NCI-H2171 (cell line): ENCODE results near the gene RGL1.

ENCODE experiments used
- DNase-seq: peaks from one replicate; lab custom pipeline; 2025; lab: John Stamatoyannopoulos, UW

Gene RGL1

GRCh38 chr1:183957216-183957830 is 152.4 kb downstream of the RGL1 start:
- no peak for DNase-seq

- no peak for DNase-seq
These were observed 154.0 kb downstream of the RGL1 start for GRCh38 chr1:183958958-183959357.

GRCh38 chr1:183961132-183961531 is 156.2 kb downstream of the RGL1 start:
- no peak for DNase-seq

- no peak for DNase-seq
These were observed 158.0 kb downstream of the RGL1 start for GRCh38 chr1:183962903-183963302.

GRCh38 chr1:183965726-183966125 is 160.8 kb downstream of the RGL1 start:
- DNase-seq = no peak

- no peak for DNase-seq
These were observed 161.6 kb downstream of the RGL1 start for GRCh38 chr1:183966487-183966886.

- no peak for DNase-seq
These were observed 163.0 kb downstream of the RGL1 start for GRCh38 chr1:183967914-183968313.

- DNase-seq = no peak
These were observed 163.5 kb downstream of the RGL1 start for GRCh38 chr1:183968386-183968785.

- no peak for DNase-seq
These were observed 165.8 kb downstream of the RGL1 start for GRCh38 chr1:183970516-183971300.

GRCh38 chr1:183975651-183976050 is 170.7 kb downstream of the RGL1 start:
- no peak for DNase-seq

GRCh38 chr1:183977717-183978116 is 172.8 kb downstream of the RGL1 start:
- DNase-seq = no peak
